HG03460 (cell line): ENCODE measurements around the gene POLR2I.

ENCODE experiments used
- ATAC-seq: cut with Tn5 transposase; IDR thresholded peaks from one replicate; pipeline ENCODE4 v1.9.1; 2021; ENCODE audit not compliant: unreplicated experiment

The POLR2I gene

GRCh38 chr19:36114721-36115452, at the start of gene POLR2I:
TSS of gene POLR2I (minus strand) at chr19:36114875. CDS start at chr19:36114856, 19 bp downstream.
- peak; percentile 77 for ATAC-seq

GRCh38 chr19:36163813-36164212, 49.1 kb upstream of the POLR2I start:
- ATAC-seq = no peak

- ATAC-seq = no peak
Measured at GRCh38 chr19:36160821-36161596, 46.3 kb upstream of the POLR2I start.

- ATAC-seq = no peak
Measured at GRCh38 chr19:36153126-36153525, 38.5 kb upstream of the POLR2I start.

- ATAC-seq = no peak
Measured at GRCh38 chr19:36152352-36153091, 37.8 kb upstream of the POLR2I start, which contains the start of gene COX7A1. TSS of gene COX7A1 (minus strand) at chr19:36152447. CDS start at chr19:36152407, 40 bp downstream.

GRCh38 chr19:36152019-36152351, 37.3 kb upstream of the POLR2I start:
- no peak for ATAC-seq

GRCh38 chr19:36151144-36152018, 36.7 kb upstream of the POLR2I start:
- ATAC-seq = no peak

- ATAC-seq = no peak
Measured at GRCh38 chr19:36150586-36150985, 35.9 kb upstream of the POLR2I start.

GRCh38 chr19:36149673-36150406, 35.2 kb upstream of the POLR2I start:
- ATAC-seq = no peak

- no peak for ATAC-seq
Measured at GRCh38 chr19:36144624-36145023, 29.9 kb upstream of the POLR2I start.

- no peak for ATAC-seq
Measured at GRCh38 chr19:36142496-36142895, 27.8 kb upstream of the POLR2I start.

- no peak for ATAC-seq
Measured at GRCh38 chr19:36142046-36142445, 27.4 kb upstream of the POLR2I start.

- ATAC-seq = peak; percentile 42
Measured at GRCh38 chr19:36141039-36141927, 26.6 kb upstream of the POLR2I start.

- peak; percentile 3 for ATAC-seq
Measured at GRCh38 chr19:36140304-36141038, 25.8 kb upstream of the POLR2I start.

- peak; percentile 74 for ATAC-seq
Measured at GRCh38 chr19:36139473-36140303, 25.0 kb upstream of the POLR2I start, which contains the start of gene CAPNS1. TSS of gene CAPNS1 (plus strand) at chr19:36140066. CDS start at chr19:36141012, 946 bp downstream.

GRCh38 chr19:36139120-36139472, 24.4 kb upstream of the POLR2I start:
- no peak for ATAC-seq

- no peak for ATAC-seq
Measured at GRCh38 chr19:36136964-36137686, 22.4 kb upstream of the POLR2I start.
